Measurements from ENCODE around the gene COL5A1. TPM values are rescaled to one million over a fixed set of nuclear protein-coding genes. Genes with fewer than 3 reads are reported as not detected.
A peak's percentile ranks its signal among the peaks of the same experiment; 100 is the strongest.
"Not testable (repeated sequence)": the region's sequence is repeated elsewhere in the genome, so short reads cannot be mapped to it uniquely, and the experiment has no call there.

The COL5A1 gene
- polyA plus RNA-seq, 3 donors, result 0.01 TPM; not detected in 2

DNA sequence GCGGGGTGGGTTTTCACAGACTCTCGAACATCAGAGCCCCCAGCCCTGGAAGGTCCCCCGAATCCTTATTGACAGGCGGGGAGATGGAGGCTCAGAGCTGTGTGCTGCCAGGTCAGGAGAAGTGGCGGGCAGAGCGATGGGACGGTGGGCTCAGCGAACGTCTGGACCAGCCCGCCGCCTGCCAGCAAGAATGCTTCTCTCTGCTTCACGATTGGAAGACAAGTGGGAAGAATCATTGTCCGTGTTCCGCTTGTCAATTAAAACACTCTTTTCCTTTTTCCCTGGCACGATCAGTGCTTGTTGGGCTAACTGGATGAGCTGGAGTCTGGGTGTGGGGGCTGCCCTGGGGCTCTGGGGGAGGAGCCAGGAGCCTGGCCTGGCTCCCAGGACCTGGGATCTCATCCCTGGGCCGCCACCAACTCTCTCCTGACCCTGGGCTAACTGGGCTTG, 1.6 kb downstream of the COL5A1 start:
- Histone ChIP-seq H3K36me3 (replicated peaks in 1 of 2; ENCODE audit: control insufficient read depth in 1 of 2, insufficient read depth in 2 of 2, low read length in 2 of 2) (no peaks in the 10 kb centered on the region), H3K27me3 (ENCODE audit: control insufficient read depth in 2 of 2, insufficient read depth in 2 of 2, low read length in 2 of 2) (peaks cover 8 to 30% of the 10 kb centered on the region in 2 donors), H3K9ac (ENCODE audit: insufficient read depth, low read length, poor library complexity, severe bottlenecking) (no peak overlapping the region), H3K4me1 (ENCODE audit: control insufficient read depth in 1 of 2, insufficient read depth in 2 of 2, low read length in 2 of 2) (no peaks in the 10 kb centered on the region), H2AFZ (ENCODE audit: insufficient read depth, low read depth, low read length, poor library complexity, severe bottlenecking) (no peak overlapping the region), H3K9me3 (replicated peaks in 1 of 2; ENCODE audit: control insufficient read depth in 1 of 2, insufficient read depth in 1 of 2, low read length in 2 of 2) (no peaks in the 10 kb centered on the region), H3K79me2 (ENCODE audit: insufficient read depth, low read length) (no peaks in the 10 kb centered on the region), H4K20me1 (ENCODE audit: insufficient read depth, low read length) (no peaks in the 10 kb centered on the region), H3K4me3 (replicated peaks in 1 of 3; ENCODE audit: low read depth in 2 of 3, low read length in 3 of 3) (no peak overlapping the region), H3K27ac (ENCODE audit: low read depth in 1 of 2, low read length in 2 of 2) (no peak overlapping the region), H3K4me2 (replicated peaks; ENCODE audit: extremely low read depth, low read length, poor library complexity, severe bottlenecking) (no peak overlapping the region)
- H3K9me3 Mint-ChIP-seq, result no peaks in the 10 kb centered on the region
- peaks cover 27 to 44% (median 30%) of the 10 kb centered on the region in 3 donors for H3K27me3 Mint-ChIP-seq (ENCODE audit: low read depth in 3 of 3)
- peaks cover 5% of the 10 kb centered on the region for H3K4me1 Mint-ChIP-seq
- H3K4me3 Mint-ChIP-seq, result peak overlapping the region in 1 of 2 donors; percentile 60
- DNase-seq, result no peak
- no peak overlapping the region for H3K27ac Mint-ChIP-seq
- intact Hi-C loops (cut with micrococcal nuclease), result no loop called here
- TF ChIP-seq, protein P1, sequence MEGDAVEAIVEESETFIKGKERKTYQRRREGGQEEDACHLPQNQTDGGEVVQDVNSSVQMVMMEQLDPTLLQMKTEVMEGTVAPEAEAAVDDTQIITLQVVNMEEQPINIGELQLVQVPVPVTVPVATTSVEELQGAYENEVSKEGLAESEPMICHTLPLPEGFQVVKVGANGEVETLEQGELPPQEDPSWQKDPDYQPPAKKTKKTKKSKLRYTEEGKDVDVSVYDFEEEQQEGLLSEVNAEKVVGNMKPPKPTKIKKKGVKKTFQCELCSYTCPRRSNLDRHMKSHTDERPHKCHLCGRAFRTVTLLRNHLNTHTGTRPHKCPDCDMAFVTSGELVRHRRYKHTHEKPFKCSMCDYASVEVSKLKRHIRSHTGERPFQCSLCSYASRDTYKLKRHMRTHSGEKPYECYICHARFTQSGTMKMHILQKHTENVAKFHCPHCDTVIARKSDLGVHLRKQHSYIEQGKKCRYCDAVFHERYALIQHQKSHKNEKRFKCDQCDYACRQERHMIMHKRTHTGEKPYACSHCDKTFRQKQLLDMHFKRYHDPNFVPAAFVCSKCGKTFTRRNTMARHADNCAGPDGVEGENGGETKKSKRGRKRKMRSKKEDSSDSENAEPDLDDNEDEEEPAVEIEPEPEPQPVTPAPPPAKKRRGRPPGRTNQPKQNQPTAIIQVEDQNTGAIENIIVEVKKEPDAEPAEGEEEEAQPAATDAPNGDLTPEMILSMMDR (IDR thresholded peaks at IDR 0.05), result no peak
- 84% methylated on average over 6 of the region's 16 CpGs for WGBS (ENCODE audit: insufficient coverage)
- no peaks in the 10 kb centered on the region for H3K36me3 Mint-ChIP-seq

DNA sequence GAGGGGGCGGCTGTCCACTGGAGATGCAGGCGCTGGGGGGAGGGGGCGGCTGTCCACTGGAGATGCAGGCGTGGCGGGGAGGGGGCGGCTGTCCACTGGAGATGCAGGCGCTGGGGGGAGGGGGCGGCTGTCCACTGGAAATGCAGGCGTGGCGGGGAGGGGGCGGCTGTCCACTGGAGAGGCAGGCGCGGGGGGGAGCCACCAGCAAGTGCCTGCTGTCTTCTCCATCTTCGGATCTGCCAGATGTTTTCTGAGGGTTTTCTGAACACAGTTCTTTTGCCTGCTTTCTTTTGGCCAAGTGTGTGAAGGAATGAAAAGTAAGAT, 2.8 kb downstream of the COL5A1 start:
- H3K9me3 Mint-ChIP-seq; H3K9ac ChIP-seq (ENCODE audit: insufficient read depth, low read length, poor library complexity, severe bottlenecking); intact Hi-C loops (cut with micrococcal nuclease); H3K27ac Mint-ChIP-seq; H3K27ac ChIP-seq (ENCODE audit: low read depth in 1 of 2, low read length in 2 of 2); H3K79me2 ChIP-seq (ENCODE audit: insufficient read depth, low read length); H3K36me3 Mint-ChIP-seq; H3K4me1 Mint-ChIP-seq; H3K4me1 ChIP-seq (ENCODE audit: control insufficient read depth in 1 of 2, insufficient read depth in 2 of 2, low read length in 2 of 2); H3K36me3 ChIP-seq (replicated peaks in 1 of 2; ENCODE audit: control insufficient read depth in 1 of 2, insufficient read depth in 2 of 2, low read length in 2 of 2); H3K9me3 ChIP-seq (replicated peaks in 1 of 2; ENCODE audit: control insufficient read depth in 1 of 2, insufficient read depth in 1 of 2, low read length in 2 of 2); DNase-seq; H2AFZ ChIP-seq (ENCODE audit: insufficient read depth, low read depth, low read length, poor library complexity, severe bottlenecking); H4K20me1 ChIP-seq (ENCODE audit: insufficient read depth, low read length); H3K4me2 ChIP-seq (replicated peaks; ENCODE audit: extremely low read depth, low read length, poor library complexity, severe bottlenecking); H3K4me3 Mint-ChIP-seq; H3K4me3 ChIP-seq (replicated peaks in 1 of 3; ENCODE audit: low read depth in 2 of 3, low read length in 3 of 3): not testable (repeated sequence)
- H3K27me3 ChIP-seq (ENCODE audit: control insufficient read depth in 2 of 2, insufficient read depth in 2 of 2, low read length in 2 of 2), result peaks cover 8 to 30% of the 10 kb centered on the region in 2 donors
- WGBS (ENCODE audit: insufficient coverage), result 90% methylated on average over 2 of the region's 14 CpGs
- H3K27me3 Mint-ChIP-seq (ENCODE audit: low read depth in 3 of 3), result peaks cover 27 to 37% (median 30%) of the 10 kb centered on the region in 3 donors

All from CD14-positive monocyte (primary cell).